ENCODE results near the gene FOXO3.
"Not testable (repeated sequence)": the region's sequence is repeated elsewhere in the genome, so short reads cannot be mapped to it uniquely, and the experiment has no call there.

Gene FOXO3

DNA sequence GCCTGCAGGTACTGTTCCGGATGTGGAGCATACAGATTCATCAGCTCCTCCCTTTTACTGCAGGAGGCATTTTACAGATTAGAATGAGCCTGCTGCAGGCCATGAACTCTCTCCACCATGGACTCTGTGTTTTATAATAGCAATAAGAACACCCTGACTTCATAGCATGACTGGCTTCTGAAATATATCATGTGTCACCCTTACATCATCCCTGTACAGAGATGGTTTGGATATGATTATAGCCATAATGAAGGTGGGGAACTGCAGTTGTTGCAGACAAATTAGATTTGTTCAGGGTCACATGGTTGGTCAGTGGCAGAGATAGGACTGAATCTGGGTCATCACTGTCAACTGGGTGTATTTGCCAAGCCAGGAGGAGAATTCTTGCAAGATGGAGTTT, 100.7 kb downstream of the FOXO3 start:
- no peak for DNase-seq (ENCODE audit: low spot score)

DNA sequence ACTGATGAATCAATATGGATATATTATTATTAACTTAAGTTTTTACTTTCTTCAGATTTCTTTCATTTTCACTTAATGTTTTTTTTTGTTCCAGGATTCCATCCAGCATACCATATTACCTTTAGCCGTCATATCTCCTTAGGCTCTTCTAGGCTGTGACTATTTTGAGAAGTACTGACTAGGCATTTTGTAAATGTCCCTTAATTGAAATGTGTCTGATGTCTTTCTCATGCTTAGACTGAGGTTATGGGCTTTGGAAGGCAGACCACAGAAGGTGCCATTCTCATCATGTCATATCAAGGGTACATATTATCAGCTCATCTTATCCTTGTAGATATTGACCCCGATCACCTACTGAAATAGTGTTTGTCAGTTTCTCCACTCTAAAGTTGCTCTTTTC, 101.3 kb downstream of the FOXO3 start:
- DNase-seq (ENCODE audit: low spot score): no peak

DNA sequence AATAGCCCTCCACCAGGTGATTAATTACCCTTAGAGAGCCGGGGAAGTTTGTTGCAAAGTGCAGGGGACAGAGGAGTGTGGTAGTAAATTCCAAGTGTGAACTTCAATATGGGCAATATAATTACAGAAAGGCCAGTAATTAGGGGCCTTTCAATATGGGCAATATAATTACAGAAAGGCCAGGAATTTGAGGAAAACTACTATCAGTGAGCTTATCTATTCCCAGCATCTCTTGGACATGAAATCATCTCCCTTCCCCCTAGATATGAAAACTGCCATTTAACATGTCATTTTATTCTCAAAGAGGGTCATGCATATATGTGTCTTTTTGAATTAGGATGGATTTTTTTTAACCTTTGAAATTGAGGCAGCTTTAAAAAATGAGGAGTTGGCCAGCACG, 102.0 kb downstream of the FOXO3 start:
- DNase-seq (ENCODE audit: low spot score): no peak

DNA sequence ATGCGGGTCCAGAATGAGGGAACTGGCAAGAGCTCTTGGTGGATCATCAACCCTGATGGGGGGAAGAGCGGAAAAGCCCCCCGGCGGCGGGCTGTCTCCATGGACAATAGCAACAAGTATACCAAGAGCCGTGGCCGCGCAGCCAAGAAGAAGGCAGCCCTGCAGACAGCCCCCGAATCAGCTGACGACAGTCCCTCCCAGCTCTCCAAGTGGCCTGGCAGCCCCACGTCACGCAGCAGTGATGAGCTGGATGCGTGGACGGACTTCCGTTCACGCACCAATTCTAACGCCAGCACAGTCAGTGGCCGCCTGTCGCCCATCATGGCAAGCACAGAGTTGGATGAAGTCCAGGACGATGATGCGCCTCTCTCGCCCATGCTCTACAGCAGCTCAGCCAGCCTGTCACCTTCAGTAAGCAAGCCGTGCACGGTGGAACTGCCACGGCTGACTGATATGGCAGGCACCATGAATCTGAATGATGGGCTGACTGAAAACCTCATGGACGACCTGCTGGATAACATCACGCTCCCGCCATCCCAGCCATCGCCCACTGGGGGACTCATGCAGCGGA, 102.9 kb downstream of the FOXO3 start:
- DNase-seq (ENCODE audit: low spot score): not testable (repeated sequence)

DNA sequence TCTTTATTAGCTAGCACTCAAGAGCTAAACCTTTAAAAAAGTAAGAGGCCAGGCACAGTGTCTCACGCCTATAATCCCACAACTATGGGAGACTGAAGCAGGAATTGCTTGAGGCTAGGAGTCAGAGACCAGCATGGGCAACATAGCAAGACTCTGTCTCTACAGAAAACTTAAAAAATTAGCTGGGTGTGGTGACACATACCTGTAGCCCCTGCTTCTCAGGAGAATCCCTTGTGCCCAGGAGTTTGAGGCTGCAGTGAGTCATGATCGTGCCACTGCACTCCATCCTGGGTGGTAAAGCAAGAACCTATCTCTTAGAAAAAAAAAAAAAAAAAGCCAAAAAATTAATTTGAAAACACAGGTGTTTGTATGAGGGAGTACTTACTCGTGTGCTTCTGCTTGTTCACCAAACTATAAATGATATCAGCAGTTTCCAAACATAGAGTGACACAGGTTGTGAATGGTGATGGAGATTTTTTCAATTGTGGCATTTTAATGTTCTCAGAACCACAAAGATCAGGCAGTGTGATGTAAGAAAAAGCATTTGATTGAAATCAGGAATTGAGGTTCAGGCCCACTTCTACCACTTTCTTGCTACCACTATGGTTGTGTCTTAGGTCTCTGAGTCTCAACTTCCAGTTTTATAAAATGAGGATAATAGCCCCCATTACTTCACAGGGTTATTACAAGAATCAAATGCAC, 104.9 kb downstream of the FOXO3 start:
- no peak for DNase-seq (ENCODE audit: low spot score)

DNA sequence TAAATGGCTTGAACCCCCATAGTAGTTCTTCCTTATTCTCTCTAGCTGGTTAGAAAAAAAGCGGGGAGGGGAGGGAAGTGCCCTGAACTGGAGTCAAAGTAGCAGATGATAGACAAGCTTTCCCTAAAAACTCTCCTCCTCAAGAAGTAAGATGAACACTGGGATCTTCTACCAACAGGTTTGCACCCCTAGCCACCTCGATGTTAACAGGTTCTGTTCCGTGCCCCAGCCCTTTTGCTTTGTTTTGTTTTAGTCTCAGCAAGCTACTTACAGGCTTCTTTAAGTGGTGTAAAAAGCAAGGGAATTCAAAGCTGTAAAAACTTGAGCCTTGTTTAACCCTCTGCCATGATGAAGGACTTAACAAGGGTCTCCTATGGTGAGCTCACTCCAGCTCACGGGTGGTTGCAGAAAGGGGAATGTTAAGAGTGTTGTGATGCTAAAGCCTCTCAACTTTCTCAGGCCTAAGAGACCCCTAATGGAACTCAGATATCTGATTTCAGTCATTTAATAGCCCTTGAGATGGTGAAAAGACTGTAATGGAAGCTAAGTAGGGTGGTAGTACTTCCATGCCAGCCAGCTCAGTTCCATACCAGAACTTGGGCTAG, 106.0 kb downstream of the FOXO3 start:
- DNase-seq (ENCODE audit: low spot score): no peak

DNA sequence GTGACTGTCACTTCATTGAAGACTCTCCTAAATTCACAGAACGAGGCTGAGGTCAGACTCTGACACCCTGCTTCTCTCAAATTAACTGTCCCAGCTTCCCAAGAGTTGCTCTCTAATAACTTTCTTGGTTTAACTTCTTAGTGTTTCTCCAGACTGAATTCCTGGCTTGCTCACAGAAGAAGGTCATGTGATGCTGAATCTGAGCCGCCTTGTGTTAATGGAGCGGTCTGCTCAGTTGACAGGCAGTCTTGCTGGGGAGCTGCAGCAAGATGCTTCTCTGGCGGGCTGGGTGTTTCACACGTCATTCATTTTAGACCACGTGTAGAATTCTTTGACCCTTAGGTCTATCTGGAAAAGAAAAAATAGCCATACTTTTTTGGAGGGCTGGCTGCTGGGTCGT, 107.3 kb downstream of the FOXO3 start:
- DNase-seq (ENCODE audit: low spot score): no peak

DNA sequence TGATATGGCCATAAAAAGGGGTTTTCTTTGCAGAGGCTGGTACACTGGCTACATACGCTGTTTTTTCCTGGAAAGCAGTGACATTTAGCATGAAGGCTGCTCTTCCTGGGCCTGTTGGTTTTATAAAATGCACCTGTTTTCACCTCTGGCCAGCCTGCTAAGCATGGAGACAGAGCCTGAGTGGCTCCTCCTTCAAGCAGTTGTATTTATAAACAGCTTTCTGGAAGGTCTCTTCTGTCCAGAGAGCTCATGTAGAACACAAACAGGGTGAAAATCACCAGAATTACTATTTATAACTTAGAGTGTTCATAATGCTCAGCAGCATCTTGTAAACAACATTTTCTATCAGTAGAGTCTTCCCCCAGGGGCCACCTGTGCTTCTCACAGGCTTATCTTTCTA, 109.0 kb downstream of the FOXO3 start:
- no peak for DNase-seq (ENCODE audit: low spot score)

DNA sequence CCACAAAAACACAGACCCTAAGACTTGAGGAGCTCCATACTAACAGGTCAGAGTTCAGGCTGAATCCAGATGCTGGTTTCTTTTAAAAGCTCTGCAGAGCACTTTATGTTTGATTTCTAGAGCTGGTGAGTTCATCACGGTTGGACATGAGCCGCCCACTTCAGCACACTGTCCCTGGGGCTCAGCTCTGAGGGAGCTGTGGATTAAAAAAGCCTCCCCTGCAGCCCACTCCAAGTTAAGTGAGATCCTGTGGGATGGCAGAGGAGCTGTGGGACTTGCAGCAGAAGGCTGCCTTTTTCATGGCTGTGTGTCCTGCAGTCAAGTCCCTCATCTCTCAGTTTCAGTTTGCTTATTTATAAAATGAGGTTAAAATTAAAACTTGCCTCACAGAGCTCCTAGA, 110.5 kb downstream of the FOXO3 start:
- DNase-seq (ENCODE audit: low spot score): no peak

DNA sequence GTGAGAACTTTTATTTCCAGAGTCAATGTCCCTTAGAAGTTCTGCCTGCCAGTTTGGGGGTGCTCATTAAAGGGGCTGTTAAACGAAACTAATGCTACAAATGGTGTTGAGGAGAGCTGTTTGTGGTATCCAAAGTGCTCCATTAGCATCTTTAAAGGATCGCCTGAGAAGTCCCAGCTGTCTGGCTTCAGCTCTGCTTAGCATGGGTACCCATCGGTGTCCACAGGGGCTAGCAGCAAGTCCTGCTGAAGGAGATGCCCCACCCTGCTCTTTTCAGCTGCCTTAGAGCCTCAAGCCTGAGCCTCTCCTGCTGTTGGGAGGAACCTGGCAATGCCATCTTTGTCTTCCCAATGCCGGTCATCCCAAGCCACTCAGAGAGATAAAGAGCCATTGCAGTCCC, 111.1 kb downstream of the FOXO3 start:
- DNase-seq (ENCODE audit: low spot score): no peak

DNA sequence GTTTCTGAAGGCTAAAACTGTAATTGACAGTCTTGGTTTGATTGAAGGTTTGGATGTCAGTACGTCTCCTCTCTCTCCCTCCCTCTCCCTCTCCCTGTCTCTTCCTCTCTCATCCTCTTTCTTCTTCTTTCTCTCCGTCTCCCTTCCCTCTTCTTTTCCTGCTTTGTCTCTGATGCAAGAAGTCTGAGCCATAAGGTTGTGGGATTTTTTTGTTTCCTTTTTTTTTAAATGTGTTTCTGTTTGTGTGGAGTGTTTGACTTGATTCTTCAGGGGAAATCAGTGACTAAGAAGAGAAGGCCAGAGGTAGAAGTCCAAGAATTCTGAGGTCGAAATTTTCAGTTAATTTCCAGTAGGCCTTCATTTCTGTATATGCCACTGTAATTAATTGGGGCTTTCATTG, 111.9 kb downstream of the FOXO3 start:
- DNase-seq (ENCODE audit: low spot score): no peak

DNA sequence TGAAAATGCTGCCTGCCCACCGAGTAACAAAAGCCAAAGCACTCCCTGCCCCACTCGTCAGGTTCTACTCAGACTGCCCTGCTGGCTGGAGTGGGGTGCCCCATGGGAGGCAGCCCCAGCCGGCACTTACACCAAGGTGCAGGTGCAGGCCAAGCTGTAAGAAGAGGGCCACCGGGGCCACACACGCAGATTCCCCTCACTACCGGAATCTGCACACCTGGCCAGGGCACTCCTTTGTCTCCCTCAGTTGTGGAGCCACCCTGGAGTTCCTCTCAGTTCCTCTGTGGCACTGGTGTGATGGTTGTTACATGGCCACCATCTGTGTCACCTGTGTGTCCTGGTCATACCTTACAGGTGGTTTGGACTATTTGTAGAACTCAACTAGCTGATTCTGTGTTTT, 112.4 kb downstream of the FOXO3 start:
- DNase-seq (ENCODE audit: low spot score): no peak

DNA sequence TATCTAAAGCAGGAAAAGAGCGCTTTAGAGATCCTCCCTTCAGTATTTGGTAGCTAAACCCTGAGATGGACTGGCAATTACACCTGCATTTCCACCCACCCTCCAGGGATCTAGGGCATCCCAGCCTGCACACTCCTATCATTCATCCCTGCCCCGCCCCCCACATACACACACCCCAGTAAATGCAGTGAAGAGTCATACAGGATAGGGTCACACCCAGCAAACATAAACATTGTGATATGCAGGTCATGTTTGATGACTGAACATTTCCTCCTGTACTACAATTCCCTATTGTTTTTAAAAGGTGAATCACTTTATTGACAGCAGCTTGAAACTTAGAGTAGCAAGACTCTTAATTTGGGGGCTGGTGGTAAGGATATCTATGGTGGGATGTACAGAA, 112.9 kb downstream of the FOXO3 start:
- DNase-seq (ENCODE audit: low spot score): no peak

DNA sequence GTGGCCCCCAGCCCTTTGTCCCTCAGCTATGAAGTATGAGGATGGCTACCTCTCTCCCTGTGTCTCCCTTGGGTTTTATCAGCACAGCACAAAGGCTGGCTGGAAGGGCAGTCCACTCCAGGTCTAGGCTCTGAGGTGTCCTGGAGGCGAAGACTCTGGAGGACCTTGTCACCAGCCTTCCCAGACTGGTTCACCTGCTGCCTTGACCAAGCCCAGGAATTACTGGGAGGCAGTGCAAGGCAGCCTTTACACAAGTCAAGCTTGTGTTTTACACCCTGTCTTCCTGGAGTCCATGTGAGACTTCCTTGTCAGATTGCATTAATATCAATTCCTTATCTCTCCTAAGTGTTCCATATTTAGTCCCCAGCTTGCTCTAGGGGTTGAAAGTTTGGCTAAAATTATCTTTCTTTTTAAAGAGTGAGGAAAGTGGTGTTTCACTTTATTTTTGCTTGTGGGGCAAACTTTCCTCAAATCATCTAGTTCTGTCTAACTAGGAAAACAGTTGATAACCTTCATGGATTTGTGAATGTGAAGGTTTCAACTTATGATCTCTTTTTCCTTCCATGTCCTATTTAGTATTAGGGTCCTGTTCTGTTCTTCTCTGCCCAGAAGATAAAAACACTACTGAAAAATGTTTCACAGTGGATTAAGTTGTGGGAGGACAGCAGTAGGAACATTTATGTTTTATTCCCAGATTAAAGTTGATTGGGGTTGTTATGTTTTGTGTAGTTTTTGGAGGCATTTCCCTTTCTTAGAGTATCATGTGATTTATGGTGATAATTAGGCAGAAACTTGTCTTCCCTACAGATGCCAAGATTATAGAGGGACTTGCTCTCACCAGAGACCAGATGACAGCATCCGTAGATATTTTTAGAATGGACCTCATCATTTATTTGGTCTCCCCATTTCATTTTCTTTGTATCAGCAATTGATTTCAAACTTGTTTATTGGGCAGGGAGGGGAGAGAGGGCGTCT, 114.8 kb downstream of the FOXO3 start:
- no peak for DNase-seq (ENCODE audit: low spot score)

DNA sequence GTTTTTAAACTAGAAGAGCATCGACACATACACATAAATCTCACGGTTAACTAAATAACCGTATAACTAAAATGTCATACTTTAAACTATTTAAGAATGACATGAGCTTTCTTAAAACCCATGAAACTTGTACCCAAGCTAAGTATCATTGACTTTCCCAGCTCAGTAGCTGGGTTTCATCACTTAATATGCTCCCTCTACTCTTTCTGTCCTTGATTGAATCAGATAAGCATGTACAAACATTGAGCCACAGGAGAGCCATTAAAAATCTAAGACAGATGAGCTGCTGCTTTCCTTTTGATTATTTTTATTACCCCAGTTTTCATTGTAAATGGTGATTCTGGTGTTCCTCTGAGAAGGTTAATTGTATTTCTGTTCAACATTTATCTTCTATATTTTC, 115.8 kb downstream of the FOXO3 start:
- no peak for DNase-seq (ENCODE audit: low spot score)

DNA sequence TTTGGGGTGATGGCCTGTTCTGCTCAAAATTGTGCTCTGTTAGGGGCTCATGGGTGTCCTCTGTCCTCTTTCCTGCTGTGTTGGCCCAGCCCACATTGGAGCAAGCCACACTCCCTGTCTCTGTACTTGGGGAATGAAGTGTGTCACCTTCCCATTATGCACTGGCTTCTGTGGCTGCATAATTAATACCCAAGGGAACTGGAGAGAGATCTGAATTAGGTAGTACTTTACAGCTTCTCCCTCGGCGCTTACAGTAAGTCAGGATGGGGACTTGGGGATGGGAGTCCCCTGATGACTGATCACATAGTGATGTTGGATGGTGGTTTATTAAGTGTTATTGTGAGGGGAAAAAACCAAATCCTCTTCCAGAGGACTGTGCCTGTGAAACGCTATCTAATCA, 116.6 kb downstream of the FOXO3 start:
- DNase-seq (ENCODE audit: low spot score): no peak

DNA sequence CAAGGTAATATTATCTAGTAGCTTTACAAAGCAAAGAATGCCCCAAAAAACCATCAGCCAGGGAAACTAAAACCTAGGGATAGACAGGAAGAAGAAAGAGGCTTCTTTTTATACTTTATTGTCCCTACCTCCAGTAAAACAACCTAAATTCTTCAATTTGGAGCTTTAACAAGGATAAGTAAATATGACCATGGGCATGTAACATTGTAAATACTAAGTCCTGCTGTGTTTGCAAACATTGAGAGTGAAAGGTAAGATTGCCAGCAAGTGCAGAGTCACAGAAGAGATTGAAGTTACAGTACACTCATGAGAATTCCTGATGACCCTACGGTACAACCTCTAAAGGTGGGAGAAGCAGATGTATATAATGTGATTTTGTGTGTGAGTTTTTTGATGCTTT, 117.2 kb downstream of the FOXO3 start:
- no peak for DNase-seq (ENCODE audit: low spot score)

DNA sequence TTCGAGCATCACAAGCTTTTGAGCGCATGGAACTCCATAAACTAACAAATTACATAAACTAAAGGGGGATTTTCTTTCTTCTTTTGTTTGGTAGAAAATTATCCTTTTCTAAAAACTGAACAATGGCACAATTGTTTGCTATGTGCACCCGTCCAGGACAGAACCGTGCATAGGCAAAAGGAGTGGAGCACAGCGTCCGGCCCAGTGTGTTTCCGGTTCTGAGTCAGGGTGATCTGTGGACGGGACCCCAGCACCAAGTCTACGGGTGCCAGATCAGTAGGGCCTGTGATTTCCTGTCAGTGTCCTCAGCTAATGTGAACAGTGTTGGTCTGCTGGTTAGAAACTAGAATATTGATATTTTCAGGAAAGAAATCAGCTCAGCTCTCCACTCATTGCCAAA, 119.6 kb downstream of the FOXO3 start:
- DNase-seq (ENCODE audit: low spot score): not testable (repeated sequence)

DNA sequence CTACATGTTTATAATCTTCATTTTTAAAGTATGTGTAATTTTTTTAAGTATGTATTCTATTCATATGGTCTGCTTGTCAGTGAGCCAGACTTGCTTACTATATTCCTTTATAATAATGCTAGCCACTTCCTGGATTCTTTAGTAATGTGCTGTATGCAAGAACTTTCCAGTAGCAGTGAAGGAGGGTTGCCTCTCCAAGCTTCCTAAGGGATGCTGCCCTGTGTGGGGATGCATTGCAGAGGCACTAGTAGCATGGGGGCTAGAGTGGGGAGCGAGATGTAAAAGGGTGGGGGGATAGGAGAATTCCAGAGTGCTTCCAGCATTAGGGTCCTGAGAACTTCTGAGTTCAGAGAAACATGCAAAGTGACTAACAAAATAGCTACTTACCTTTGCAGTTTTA, 121.0 kb downstream of the FOXO3 start:
- not testable (repeated sequence) for DNase-seq (ENCODE audit: low spot score)

DNA sequence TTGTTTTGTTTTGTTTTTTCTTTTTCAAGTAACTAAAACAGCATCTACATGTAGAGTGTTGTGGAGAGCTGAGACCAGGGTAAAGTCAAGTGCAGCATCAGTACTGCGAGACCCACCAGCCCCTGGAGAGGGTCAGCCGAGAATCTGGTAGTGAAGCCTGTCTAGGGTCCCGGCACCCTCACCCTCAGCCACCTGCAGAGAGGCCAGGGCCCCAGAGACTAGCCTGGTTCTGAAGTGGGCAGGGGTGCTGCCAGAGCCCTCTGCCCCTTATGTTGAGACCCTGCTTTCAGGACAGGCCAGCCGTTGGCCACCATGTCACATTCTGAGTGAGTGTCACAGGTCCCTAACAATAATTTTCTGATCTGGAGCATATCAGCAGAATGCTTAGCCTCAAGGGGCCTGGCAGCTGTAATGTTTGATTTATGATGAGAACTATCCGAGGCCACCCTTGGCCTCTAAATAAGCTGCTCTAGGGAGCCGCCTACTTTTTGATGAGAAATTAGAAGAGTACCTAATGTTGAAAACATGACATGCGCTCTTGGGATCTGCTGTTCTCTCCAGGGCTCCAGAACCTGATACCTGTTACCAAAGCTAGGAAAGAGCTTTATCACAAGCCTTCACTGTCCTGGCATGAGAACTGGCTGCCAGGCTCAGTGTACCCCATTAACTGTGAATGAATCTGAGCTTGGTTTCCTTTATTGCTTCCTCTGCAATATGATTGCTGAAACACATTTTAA, 121.8 kb downstream of the FOXO3 start:
- not testable (repeated sequence) for DNase-seq (ENCODE audit: low spot score)

DNA sequence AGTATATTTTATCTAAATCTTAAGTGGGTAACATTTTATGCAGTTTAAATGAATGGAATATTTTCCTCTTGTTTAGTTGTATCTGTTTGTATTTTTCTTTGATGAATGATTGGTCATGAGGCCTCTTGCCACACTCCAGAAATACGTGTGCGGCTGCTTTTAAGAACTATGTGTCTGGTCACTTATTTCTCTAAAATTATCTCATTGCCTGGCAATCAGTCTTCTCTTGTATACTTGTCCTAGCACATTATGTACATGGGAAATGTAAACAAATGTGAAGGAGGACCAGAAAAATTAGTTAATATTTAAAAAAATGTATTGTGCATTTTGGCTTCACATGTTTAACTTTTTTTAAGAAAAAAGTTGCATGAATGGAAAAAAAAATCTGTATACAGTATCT, 123.3 kb downstream of the FOXO3 start:
- DNase-seq (ENCODE audit: low spot score): not testable (repeated sequence)

DNA sequence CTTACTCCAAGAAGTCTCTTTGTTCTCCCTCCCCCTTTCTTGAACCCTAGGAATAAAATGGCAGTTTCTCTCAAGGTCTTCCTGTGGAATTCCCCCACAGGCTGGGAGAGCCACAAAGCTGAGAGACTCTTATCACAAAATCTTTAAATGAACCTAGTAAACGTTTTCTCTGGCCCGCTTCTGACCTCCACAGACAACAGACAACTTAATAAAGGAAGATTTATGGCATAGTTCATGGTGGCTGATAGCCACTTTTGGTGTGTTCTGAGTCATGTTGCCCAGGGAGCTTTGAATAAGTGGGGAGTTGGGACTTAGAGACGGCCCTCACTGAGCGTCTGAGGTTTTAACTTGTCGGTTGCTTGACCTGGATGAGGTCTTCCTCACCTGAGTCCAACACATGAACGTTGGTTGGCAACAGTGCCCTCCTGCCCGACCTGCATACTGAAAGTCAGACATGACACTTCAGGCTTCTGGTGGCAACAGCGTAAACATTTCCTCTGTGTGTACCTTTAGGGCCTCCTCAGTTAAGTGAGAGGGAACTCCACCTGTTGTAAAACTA, 124.1 kb downstream of the FOXO3 start:
- no peak for DNase-seq (ENCODE audit: low spot score)

All from CD4-positive, alpha-beta T cell treated with Interleukin-15 for 4 hours (primary cell).